GM19467 (cell line): Measurements from ENCODE around the gene B4GALT7.
"Not testable (repeated sequence)": the region's sequence is repeated elsewhere in the genome, so short reads cannot be mapped to it uniquely, and the experiment has no call there.

Experiments
- ATAC-seq: cut with Tn5 transposase; IDR thresholded peaks from one replicate; pipeline ENCODE4 v1.9.1; 2021; ENCODE audit warnings: mild to moderate bottlenecking, moderate library complexity; ENCODE audit not compliant: unreplicated experiment

The B4GALT7 gene

DNA sequence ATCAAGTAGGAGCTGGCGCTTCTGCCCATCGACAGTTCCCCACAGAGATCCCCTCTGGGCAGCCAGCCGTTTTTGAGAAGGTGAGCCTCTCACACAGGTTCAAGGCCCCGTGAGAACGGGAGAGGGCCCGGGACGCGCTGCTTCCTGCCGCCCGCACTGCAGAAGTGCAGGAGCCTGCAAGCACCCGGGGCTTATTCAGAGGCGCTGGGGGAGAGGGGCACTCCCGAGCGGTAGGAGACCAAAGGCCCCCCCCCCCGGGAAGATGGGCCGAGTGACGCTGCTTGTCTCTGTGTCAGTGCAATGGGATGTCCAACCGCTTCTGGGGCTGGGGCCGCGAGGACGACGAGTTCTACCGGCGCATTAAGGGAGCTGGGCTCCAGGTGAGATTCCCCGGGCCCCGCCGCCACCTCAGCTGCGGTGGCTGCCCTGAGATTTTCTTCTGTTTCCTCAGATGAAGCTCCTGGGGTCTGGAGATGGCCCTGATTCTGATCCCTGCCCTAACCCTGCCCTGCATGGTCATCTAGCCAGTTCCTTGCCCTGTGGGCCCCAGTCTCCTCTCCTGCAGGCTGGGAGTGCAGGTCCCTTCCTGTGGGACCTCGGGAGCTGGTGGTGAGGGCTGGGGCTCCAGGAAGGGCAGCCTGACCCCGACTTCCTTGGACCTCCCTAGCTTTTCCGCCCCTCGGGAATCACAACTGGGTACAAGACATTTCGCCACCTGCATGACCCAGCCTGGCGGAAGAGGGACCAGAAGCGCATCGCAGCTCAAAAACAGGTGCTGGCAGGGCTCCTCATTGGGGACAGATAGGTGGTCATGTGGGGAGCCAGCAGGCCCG, 8.5 kb downstream of the B4GALT7 start:
- ATAC-seq, result no peak

DNA sequence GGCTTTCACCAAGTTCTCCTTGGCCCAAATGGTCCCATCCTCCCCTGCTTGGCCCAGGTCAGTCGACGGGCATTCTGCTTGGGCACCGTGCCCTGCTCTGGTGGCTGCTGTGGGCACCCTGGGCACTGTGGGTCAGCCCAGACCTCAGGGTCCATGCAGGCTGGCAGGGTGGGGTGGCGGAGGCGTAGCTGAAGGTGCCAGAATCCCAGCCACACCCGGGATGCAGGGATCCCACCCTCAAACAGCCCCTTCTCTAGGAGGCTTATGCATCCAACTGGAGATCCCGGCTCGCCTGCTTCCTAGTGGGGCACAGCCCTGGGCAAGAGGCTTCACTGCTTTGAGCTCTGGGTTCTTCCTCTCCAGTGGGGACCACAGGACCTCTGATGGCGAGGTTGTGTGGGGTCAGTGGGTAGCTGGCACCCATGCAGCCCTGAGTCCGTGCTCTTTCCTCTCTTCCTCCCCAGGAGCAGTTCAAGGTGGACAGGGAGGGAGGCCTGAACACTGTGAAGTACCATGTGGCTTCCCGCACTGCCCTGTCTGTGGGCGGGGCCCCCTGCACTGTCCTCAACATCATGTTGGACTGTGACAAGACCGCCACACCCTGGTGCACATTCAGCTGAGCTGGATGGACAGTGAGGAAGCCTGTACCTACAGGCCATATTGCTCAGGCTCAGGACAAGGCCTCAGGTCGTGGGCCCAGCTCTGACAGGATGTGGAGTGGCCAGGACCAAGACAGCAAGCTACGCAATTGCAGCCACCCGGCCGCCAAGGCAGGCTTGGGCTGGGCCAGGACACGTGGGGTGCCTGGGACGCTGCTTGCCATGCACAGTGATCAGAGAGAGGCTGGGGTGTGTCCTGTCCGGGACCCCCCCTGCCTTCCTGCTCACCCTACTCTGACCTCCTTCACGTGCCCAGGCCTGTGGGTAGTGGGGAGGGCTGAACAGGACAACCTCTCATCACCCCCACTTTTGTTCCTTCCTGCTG, 9.4 kb downstream of the B4GALT7 start:
- no peak for ATAC-seq

DNA sequence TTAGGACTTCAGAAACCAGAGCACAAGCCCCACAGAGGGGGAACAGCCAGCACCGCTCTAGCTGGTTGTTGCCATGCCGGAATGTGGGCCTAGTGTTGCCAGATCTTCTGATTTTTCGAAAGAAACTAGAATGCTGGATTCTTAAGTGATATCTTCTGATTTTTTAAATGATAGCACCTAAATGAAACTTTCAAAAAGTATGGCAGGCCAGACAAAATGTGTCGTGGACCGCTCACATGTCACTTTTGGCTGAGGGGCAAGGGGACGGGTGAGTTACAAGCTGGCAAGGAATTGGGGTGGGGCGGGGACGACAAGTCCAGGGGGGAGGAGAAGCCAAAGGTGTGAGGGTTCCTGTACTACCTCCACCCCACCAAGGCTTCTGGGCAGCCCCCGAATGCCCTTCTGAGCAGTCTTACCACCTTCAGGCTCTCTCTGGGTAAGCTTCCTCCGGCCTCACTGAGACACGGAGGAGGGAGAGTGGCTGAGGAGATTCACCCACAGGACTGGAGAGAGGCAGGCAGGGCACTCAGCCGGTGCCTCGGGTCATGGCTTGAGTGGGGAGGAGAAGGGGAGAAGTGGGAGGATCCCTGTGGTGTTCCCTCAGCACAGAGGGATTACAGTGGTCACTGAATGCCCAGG, 10.3 kb downstream of the B4GALT7 start:
- ATAC-seq, result no peak

DNA sequence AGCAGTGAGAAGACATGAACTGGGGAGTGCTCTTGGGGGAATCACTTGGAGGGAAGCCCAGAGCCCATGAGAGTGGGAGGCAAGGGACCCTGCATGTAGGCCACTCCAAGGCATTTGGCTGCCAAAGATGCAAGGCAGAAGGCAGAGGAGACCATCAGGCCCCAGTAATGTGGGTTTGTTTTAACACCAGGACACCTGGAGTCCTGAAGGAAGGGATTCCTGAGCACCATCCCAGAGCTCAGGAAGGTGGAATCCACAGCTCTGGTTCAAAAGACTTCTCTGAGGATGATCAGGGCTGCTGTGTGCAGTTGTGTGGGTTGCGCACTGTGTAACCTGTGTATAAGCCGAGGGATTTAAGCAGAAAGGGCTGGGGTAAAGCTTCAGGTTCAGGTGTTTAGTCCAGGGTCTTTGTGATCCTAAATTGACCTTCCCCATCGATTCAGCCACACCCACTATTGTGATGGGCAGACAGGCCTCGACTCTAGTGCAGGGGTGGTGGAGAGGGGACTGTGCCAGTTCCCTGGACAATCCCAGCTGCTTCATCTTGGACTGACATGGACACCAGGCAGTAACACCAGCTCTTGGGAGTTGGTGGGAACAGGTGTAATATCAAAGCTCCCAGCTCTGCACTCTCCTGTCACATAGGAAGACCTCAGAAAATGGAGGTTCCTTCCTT, 11.0 kb downstream of the B4GALT7 start:
- ATAC-seq, result no peak

DNA sequence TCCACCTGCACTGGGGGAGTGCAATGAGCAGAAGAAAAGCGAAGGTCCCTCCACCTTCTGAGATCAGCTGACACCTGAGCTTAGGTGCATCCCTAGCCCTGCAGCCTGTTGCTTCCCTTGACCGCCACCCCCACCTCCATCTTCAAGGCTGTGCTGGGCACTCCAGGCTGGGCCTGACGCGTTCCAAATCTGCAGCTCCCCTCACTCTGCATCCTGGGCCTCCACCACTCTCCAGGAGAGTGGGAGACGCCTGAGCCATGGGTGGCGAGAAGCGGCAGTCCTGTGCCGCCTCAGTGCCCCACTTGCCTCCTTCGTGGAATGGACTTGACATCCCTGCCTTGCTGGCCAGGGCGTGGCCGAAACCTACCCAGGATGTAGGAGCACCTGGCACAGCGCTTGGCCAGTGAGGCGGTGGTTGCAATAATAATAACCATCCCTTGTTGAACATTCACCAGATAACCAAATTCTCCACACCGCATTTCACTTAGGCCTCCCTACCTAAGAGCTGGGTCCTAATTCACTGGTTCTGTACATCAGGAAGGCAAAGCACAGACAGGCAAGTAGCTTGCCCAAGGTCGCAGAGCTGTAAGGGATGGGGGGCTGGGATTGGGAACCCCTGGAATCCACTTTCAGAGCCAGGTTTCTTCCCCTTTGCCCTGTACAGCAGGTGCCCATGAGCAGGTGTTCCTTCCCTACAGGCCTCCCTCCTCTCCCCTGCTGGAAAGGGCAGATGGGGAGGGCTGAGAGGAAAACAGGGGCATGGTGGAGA, 11.7 kb downstream of the B4GALT7 start:
- no peak for ATAC-seq

DNA sequence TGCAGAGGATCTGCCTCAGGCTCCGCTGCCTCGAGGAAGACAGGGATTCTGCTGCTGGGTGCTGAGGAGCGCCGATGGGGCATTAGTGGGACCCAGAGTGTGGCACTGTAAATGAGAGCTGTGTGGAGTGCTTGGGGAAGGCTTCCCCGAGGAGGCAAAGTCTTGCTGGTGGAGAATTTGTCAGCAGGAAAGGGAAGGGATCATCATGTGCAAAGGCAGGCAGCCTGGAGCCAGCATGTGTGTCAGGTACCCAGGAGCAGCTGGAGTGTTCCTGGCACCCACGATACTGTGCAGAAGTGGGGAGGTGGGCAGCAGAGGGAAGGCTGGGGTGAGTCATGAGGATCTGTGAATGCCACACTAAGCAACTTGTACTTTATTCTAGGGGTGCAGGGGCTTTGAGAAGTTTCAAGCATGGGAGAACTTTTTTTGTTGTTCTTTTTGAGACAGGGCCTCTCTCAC, 12.3 kb downstream of the B4GALT7 start:
- ATAC-seq, result no peak

DNA sequence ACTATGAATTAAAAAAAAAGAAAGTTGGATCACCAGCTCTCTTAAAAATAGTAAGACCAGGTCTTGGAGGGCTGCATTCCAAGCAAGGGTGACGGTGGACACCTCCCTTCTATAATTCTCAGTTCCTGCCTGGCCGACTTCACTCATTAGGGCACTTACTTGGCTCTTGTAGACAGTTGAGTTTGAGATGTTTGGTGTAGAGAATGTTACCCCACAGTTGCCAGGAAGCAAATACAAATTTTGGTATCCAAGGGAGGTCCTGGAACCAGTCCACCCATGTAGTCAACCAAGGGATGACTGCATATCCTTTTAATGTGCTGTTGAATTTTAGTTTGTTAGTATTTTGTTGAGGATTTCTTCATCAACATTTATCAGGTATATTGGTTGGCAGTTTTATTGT, 20.6 kb downstream of the B4GALT7 start:
- ATAC-seq, result no peak

DNA sequence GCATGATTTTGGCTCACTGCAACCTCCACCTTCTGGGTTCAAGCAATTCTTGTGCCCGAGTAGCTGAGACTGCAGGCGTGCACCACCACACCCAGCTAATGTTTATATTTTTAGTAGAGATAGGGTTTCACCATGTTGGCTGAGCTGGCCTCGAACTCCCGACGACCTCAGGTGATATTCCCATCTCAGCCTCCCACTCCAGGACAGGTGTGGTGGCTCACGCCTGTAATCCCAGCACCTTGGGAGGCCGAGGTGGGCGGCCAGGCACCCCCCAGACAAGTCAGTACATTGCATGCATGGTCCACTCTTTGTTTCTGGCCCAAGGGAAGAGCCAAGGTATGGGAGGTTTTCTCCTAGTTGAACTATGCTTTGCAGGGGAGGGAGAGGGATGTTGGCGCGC, 24.2 kb downstream of the B4GALT7 start:
- ATAC-seq, result not testable (repeated sequence)

DNA sequence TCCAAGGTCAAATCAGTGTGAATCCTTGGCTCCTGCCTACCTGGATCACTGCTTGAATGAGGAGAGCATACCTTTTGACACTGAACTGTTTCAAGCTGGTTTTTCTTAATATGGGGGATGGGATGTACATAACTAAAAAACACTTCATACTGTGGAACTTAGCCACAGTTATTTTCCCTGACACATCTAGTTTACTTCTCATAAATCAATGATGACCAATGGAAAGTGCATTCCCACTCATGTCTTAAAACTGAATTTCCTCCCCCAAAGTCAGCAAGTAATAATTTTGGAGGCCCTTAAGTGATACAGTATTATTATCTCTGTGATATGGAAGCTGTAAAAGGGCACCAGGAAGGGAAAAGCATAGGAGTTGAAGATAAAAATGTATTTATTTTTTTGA, 30.3 kb downstream of the B4GALT7 start:
- ATAC-seq, result not testable (repeated sequence)

DNA sequence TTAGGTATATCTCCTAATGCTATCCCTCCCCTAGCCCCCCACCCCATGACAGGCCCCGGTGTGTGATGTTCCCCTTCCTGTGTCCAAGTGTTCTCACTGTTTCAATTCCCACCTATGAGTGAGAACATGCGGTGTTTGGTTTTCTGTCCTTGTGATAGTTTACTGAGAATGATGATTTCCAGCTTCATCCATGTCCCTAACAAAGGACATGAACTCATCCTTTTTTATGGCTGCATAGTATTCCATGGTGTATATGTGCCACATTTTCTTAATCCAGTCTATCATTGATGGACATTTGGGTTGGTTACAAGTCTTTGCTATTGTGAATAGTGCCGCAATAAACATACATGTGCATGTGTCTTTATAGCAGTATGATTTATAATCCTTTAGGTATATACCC, 35.0 kb downstream of the B4GALT7 start:
- not testable (repeated sequence) for ATAC-seq

DNA sequence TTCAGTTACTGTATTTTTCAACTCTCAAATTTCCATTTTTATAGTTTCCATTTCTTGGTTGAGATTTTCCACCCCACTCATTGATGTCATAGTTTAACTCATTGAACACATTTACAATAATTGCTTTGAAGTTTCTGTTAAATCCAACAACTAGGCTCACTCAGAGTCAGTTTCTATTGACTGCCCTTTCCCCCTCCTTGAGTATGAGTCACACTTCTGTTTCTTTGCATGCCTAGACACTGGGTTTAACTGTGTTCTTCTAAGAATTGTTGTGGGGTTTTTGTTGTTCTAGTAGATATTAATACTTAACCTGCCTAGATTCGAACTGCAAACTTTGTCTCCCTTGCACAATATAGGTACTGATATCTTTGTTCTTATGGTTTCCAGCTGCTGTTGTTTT, 45.5 kb downstream of the B4GALT7 start:
- ATAC-seq, result not testable (repeated sequence)

DNA sequence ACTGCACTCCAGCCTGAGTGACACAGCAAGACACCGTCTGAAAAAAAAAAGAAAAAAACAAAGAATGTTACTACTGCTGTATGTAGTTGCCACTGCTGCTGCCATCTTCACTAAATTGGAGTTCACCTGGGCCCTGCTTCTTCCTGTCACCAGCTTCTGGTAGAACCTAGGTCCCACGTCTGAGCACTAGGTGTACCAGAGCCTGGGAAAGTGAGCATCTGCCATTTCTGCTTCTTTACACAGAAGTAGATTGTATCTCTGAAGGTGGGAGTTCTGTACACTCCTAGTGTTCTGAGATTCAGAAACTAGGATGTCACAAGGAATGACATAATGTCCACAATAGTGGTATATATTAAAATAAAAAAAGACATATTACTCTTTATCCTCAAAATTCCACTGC, 51.3 kb downstream of the B4GALT7 start:
- not testable (repeated sequence) for ATAC-seq

DNA sequence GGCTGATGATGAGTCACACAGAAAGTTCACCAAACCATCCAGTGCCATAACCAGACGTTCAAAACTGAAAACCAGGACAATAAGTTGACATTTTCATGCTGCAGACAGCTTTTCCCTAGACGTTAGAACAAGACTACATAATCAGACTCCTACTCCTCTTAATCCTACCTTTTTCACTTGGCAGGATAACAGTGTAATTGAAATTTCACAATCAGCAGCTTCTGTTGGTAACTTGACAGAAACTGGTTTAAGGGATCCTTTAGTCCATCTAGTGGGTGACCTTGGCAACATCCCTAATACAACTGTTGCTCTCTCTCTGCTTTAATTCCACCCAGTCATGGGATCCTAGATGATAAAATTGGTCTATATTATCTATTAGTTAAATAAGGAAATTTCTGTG, 57.9 kb downstream of the B4GALT7 start:
- not testable (repeated sequence) for ATAC-seq

DNA sequence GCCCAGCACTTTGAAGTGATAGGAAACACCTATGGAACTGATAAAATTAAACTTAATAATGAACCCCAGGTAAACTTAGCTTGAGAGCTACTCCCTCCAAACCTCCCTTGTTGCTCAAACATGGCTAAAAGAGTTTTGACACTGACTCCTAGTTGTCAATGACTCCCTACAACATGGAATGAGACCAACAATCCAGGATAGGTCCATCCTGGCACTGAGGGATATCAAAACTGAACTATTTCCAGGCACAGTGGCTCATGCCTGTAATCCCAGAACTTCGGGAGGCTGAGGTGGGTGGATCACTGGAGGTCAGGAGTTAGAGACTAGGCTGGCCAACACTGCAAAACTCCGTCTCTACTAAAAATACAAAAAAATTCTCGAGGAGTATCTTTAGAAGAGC, 58.6 kb downstream of the B4GALT7 start:
- not testable (repeated sequence) for ATAC-seq
